Kidney (tissue), 14 donors: Measurements from ENCODE around the gene WDFY3. TPM values are rescaled to one million over a fixed set of nuclear protein-coding genes. Genes with fewer than 3 reads are reported as not detected.
A peak's percentile ranks its signal among the peaks of the same experiment; 100 is the strongest.

Experiments used
- DNase-seq, 5 donors: peaks; one replicate each; pipeline ENCODE4 v3.0.0-alpha.2; 2013 to 2020
- FAIRE-seq: peaks from 2 replicates; lab custom pipeline; 2012; peaks lifted over from hg19 to GRCh38; lab: Jason Lieb, UNC
- H3K27ac ChIP-seq, 2 donors: one replicate each; pipeline ENCODE4 v1.7.0; 2013; ENCODE audit warnings: low read depth in 2 of 2, low read length in 2 of 2, inconsistent platforms in 1 of 2
- H3K27me3 ChIP-seq: one replicate; pipeline ENCODE4 v1.7.1; 2013; ENCODE audit warnings: low read length, inconsistent platforms; ENCODE audit not compliant: control insufficient read depth, insufficient read depth
- H3K36me3 ChIP-seq, 3 donors: one replicate each; pipeline versions ENCODE4 v1.7.0 to v1.7.1; 2013; ENCODE audit warnings: low read length in 3 of 3, control low read depth in 1 of 3, inconsistent platforms in 1 of 3; ENCODE audit not compliant: insufficient read depth in 3 of 3, control insufficient read depth in 2 of 3
- H3K4me1 ChIP-seq, 3 donors: one replicate each; pipeline versions ENCODE4 v1.7.0 to v1.7.1; 2013; ENCODE audit warnings: low read length in 3 of 3, inconsistent platforms in 1 of 3, low read depth in 1 of 3; ENCODE audit not compliant: control insufficient read depth in 2 of 3, insufficient read depth in 2 of 3
- H3K4me3 ChIP-seq, 3 donors: one replicate each; pipeline versions ENCODE4 v1.7.0 to v1.8.1; 2013; ENCODE audit warnings: low read length in 3 of 3, control low read depth in 1 of 3, inconsistent platforms in 1 of 3
- H3K9ac ChIP-seq, 3 donors: one replicate each; pipeline versions ENCODE4 v1.7.0 to v1.7.1; 2013; ENCODE audit warnings: low read length in 3 of 3, control low read depth in 1 of 3, inconsistent platforms in 1 of 3
- H3K9me3 ChIP-seq, 3 donors: one replicate each; pipeline versions ENCODE4 v1.7.0 to v1.7.1; 2013; ENCODE audit warnings: low read length in 3 of 3, control low read depth in 1 of 3, inconsistent platforms in 1 of 3; ENCODE audit not compliant: control insufficient read depth in 2 of 3, insufficient read depth in 1 of 3
- CTCF ChIP-seq: IDR thresholded peaks from 3 replicates; pipeline ENCODE4 v1.5.1; 2012; ENCODE audit warnings: mild to moderate bottlenecking, moderate library complexity, borderline replicate concordance; ENCODE audit not compliant: insufficient read depth; ENCODE audit errors: extremely low read depth
- intact Hi-C: fragments of 100-400 bp; cut with DNase I; formaldehyde crosslinking; loops from one replicate; pipeline ENCODE4 v1.11.1; 2022
- polyA plus RNA-seq: library from polyadenylated mRNA; stranded (reverse); fragments of 350-450 nt; fragmentation: Illumina TruSeq; extraction: RNeasy Lipid Tissue Mini Kit (QIAGEN cat#74804); gene quantifications from one replicate; pipeline ENCODE4 v1.2.3, GENCODE V29; 2014; ENCODE audit warnings: low read depth, low replicate concordance; ENCODE audit not compliant: insufficient read depth
- total RNA-seq: library from RNA; stranded (reverse); fragmentation: NEBNext Ultra II Directional; extraction: Animal tissue kit (Norgen Biotek cat#: 25700); gene quantifications from one replicate; pipeline ENCODE4 v1.2.1, GENCODE V29; 2021
- donor health status: control.
- donor health status: control.
- donor health status: control.
- donor health status: control.
- donor health status: control.
- donor health status: DM: yes; HTN: yes; CAD: no.
- donor health status: Normal renal cell carcinoma (clear cell type).

WDFY3 gene
- total and polyA plus RNA-seq, 2 donors from 2014 or later = 9.4 to 151 TPM

DNA sequence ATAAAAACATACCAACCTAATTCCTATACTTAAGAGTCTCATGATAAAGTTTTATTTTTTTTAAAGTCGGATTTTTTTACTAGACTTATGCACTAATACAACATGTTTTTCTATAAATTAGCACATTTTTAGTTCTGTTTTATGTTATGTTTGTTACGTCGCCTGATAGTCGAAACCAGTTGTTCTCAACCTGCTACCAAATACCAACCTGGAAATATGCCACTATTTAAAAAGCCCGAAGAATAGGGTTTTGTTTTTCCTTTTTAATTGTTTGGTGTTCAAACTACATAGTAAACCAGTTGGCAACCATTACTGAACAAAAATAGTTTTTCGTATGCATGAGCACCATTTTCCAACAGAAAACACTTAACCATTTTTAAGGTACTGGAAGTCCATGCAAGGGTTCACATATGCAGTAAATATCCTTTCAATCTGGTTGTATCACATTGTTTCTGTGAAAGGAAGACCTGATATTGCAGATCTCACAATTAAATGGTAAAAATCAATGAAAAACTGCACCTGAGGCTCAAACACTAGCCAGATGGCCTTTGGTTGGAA, 1.4 kb downstream of the WDFY3 start:
- no peak for TF ChIP-seq CTCF
- intact Hi-C loops = no loop called here
- peaks cover 0 to 2% (median 0%) of the 10 kb centered on the region in 3 donors for H3K4me1 ChIP-seq
- H3K36me3 ChIP-seq = no peaks in the 10 kb centered on the region
- peak overlapping the region; percentile 79 to 97 (median 91) for H3K4me3 ChIP-seq
- peak overlapping the region; percentile 44 to 74 (median 58) for H3K9ac ChIP-seq
- no peaks in the 10 kb centered on the region for H3K27me3 ChIP-seq
- peak overlapping the region; percentile 85 to 96 for H3K27ac ChIP-seq
- FAIRE-seq (no peak), DNase-seq (peak in 1 of 5 donors; percentile 12)
- H3K9me3 ChIP-seq = no peaks in the 10 kb centered on the region

DNA sequence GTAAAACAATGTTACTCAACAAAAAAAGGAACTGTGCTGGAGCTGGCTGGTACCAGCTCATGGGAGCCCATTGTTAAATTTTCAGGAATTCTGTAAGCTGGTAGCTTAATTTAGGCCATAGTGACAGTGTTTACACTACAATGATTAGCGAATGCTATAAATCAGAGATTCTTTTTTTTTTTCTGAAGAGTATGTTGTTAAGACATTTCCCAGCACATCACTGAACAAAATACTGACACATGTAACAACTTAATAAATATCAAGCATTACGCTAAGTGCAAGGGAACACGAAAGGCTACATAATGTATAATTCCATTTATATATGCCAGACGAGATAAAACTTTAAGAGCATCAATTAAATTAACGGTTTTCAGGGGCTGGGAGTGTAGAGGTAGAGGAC, 4.4 kb downstream of the WDFY3 start:
- DNase-seq (no peak), FAIRE-seq (no peak)
- intact Hi-C loops = no loop called here
- Histone ChIP-seq H3K9me3 (no peaks in the 10 kb centered on the region), H3K27me3 (no peaks in the 10 kb centered on the region), H3K9ac (no peak overlapping the region), H3K27ac (no peak overlapping the region), H3K36me3 (no peaks in the 10 kb centered on the region), H3K4me1 (peaks cover 0 to 11% (median 6%) of the 10 kb centered on the region in 3 donors), H3K4me3 (peak overlapping the region in 1 of 3 donors; percentile 32)
- TF ChIP-seq CTCF = no peak

DNA sequence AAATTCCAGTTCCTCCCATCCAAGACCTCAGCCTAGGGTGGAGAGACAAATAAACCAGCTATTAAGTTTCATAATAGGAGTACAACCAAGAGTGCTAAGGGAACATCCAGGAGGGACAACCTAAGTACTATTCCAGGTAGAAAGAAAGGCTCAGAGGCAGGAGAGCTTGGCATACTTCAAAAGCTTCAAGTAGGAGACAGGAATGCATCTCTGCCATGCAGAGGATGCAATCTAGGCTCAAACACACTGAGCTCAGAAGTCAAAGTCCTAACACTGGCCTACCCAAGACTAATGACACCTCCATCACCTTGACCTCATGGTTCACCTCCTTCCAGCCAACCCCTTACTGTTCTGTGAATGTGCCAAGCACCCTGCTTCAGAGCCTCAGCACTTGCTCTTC, 8.1 kb downstream of the WDFY3 start:
- Histone ChIP-seq H3K27me3 (no peaks in the 10 kb centered on the region), H3K4me3 (no peak overlapping the region), H3K27ac (peak overlapping the region in 1 of 2 donors; percentile 40), H3K4me1 (peaks cover 8 to 17% (median 9%) of the 10 kb centered on the region in 3 donors), H3K36me3 (no peaks in the 10 kb centered on the region), H3K9ac (no peak overlapping the region), H3K9me3 (no peaks in the 10 kb centered on the region)
- intact Hi-C loops = no loop called here
- peak in 2 of 5 donors; percentile 14 to 19 for DNase-seq
- no peak for TF ChIP-seq CTCF
- no peak for FAIRE-seq
